GM12878 (cell line): ENCODE measurements around the gene ARHGEF18. TPM values are rescaled to one million over a fixed set of nuclear protein-coding genes. Genes with fewer than 3 reads are reported as not detected.

ENCODE experiments used
- ATAC-seq: fragments of 200-7000 bp; cut with Tn5 transposase; 3 replicates; pipeline ENCODE4 v1.9.1; 2020; ENCODE audit warnings: mild to moderate bottlenecking, moderate library complexity
- BruUV-seq: library from RNA; stranded (reverse); fragments of 400-500 nt; replicated peaks from 2 replicates; lab custom pipeline; 2021; lab: Mats Ljungman, UMichigan
- CTCF ChIA-PET: fragments of 300-600 bp; sonication (Branson Sonifier 250); formaldehyde crosslinking; extraction: SDS; loops from one replicate; lab custom pipeline; 2021; ENCODE audit warnings: inconsistent platforms; lab: Yijun Ruan, JAX
- POLR2A ChIA-PET: fragments of 350-600 bp; formaldehyde crosslinking; extraction: SDS; loops from one replicate; lab custom pipeline; 2021; ENCODE audit warnings: inconsistent platforms; lab: Charles Lee
- RAD21 ChIA-PET: fragments of 300-600 bp; sonication (Branson Sonifier 250); formaldehyde crosslinking; loops from one replicate; lab custom pipeline; 2023; ENCODE audit warnings: antibody characterized with exemption; ENCODE audit not compliant: unreplicated experiment; lab: Charles Lee
- SMC1A ChIA-PET: fragments of 300-600 bp; sonication (Branson Sonifier 250); formaldehyde crosslinking; loops from one replicate; lab custom pipeline; 2023; ENCODE audit not compliant: unreplicated experiment, uncharacterized antibody; lab: Charles Lee
- DNase-seq: peaks from one replicate; pipeline ENCODE4 v3.0.0-alpha.2; 2011; ENCODE audit warnings: low read depth, low spot score
- FAIRE-seq: peaks from 3 replicates; lab custom pipeline; 2011; peaks lifted over from hg19 to GRCh38; lab: Jason Lieb, UNC
- H2AFZ ChIP-seq: 2 replicates; pipeline ENCODE4 v1.6.0; 2011; ENCODE audit warnings: low read depth, low read length, control low read depth; ENCODE audit not compliant: control insufficient read depth
- H3K27ac ChIP-seq: 2 replicates; pipeline ENCODE4 v1.5.1; 2011; ENCODE audit warnings: control low read depth; ENCODE audit not compliant: control insufficient read depth, insufficient read depth
- H3K27me3 ChIP-seq, 2 experiments: replicated peaks in 1 of 2; 2 replicates each; pipeline versions ENCODE4 v1.6.0 to v1.6.1; 2011; ENCODE audit warnings: low read length in 1 of 2; ENCODE audit not compliant: control insufficient read depth in 2 of 2, insufficient read depth in 2 of 2
- H3K36me3 ChIP-seq, 2 experiments: 2 replicates each; pipeline ENCODE4 v1.5.1; 2011; ENCODE audit warnings: low read length in 1 of 2; ENCODE audit not compliant: control insufficient read depth in 2 of 2, insufficient read depth in 2 of 2
- H3K4me1 ChIP-seq: 2 replicates; pipeline ENCODE4 v1.6.1; 2011; ENCODE audit warnings: mild to moderate bottlenecking, low read length, moderate library complexity, mixed read lengths; ENCODE audit not compliant: control insufficient read depth, insufficient read depth
- H3K4me2 ChIP-seq: 2 replicates; pipeline ENCODE4 v1.6.0; 2011; ENCODE audit warnings: control low read depth; ENCODE audit not compliant: control insufficient read depth, insufficient read depth
- H3K4me3 ChIP-seq: fragments of 200-600 bp; sonication (generic); 2 replicates; pipeline ENCODE4 v1.5.1; 2016
- H3K79me2 ChIP-seq: 2 replicates; pipeline ENCODE4 v1.6.0; 2011; ENCODE audit warnings: low read length; ENCODE audit not compliant: control insufficient read depth, insufficient read depth
- H3K9ac ChIP-seq: 2 replicates; pipeline ENCODE4 v1.8.0; 2011; ENCODE audit warnings: low read length, control low read depth, mixed read lengths; ENCODE audit not compliant: control insufficient read depth, insufficient read depth
- H3K9me3 ChIP-seq: replicated peaks from 3 replicates; pipeline ENCODE4 v1.5.1; 2011; ENCODE audit warnings: mild to moderate bottlenecking, low read length; ENCODE audit not compliant: control insufficient read depth, insufficient read depth
- H4K20me1 ChIP-seq: 2 replicates; pipeline ENCODE4 v1.6.0; 2011; ENCODE audit not compliant: control insufficient read depth, insufficient read depth
- ATF3 ChIP-seq: IDR thresholded peaks from 2 replicates; pipeline ENCODE4 v1.6.1; 2011; ENCODE audit warnings: low read depth, mild to moderate bottlenecking, low read length, moderate library complexity, borderline replicate concordance; ENCODE audit errors: extremely low read depth
- CBX5 ChIP-seq: sonication (generic); IDR thresholded peaks from 2 replicates; pipeline ENCODE4 v1.6.1; 2016; ENCODE audit warnings: low read depth, moderate library complexity, mild to moderate bottlenecking, inconsistent platforms
- CHD4 ChIP-seq: fragments of 200-600 bp; sonication (generic); IDR thresholded peaks from 2 replicates; pipeline ENCODE4 v1.6.1; 2016; ENCODE audit warnings: mild to moderate bottlenecking
- EGR1 ChIP-seq, 2 experiments: IDR thresholded peaks; 1 replicate in 1 of 2; 2 replicates in 1 of 2; pipeline ENCODE4 v1.6.1; 2011 to 2012; ENCODE audit warnings: low read depth in 2 of 2, low read length in 2 of 2, borderline replicate concordance in 1 of 2, mild to moderate bottlenecking in 1 of 2, moderate library complexity in 1 of 2
- HDAC6 ChIP-seq: fragments of 200-600 bp; sonication (generic); IDR thresholded peaks from one replicate; pipeline ENCODE4 v1.8.0; 2017; ENCODE audit warnings: antibody characterized with exemption; ENCODE audit not compliant: unreplicated experiment
- HDGF ChIP-seq: fragments of 450-650 bp; IDR thresholded peaks from 2 replicates; pipeline ENCODE4 v1.6.1; 2016; ENCODE audit warnings: antibody characterized with exemption
- JUND ChIP-seq: IDR thresholded peaks from 2 replicates; pipeline ENCODE4 v1.6.1; 2012; ENCODE audit warnings: low read depth, mild to moderate bottlenecking, low read length, improper control_type of control experiment, moderate library complexity
- KAT2A ChIP-seq: conservative IDR thresholded peaks from 2 replicates; pipeline ENCODE4 v1.6.1; 2011; ENCODE audit warnings: low read depth, low read length; ENCODE audit not compliant: control insufficient read depth
- MEF2B ChIP-seq: fragments of 450-650 bp; IDR thresholded peaks from 2 replicates; pipeline ENCODE4 v1.6.1; 2018; ENCODE audit warnings: mild to moderate bottlenecking, moderate library complexity; ENCODE audit not compliant: partially characterized antibody, poor library complexity, severe bottlenecking
- NFYB ChIP-seq: IDR thresholded peaks from 2 replicates; pipeline ENCODE4 v1.6.1; 2011; ENCODE audit warnings: low read depth, mild to moderate bottlenecking, low read length, improper control_type of control experiment, moderate library complexity; ENCODE audit not compliant: insufficient read depth
- SREBF1 ChIP-seq: IDR thresholded peaks from 2 replicates; pipeline ENCODE4 v1.6.1; 2012; ENCODE audit warnings: mild to moderate bottlenecking, low read length
- SUZ12 ChIP-seq: fragments of 200-600 bp; sonication (generic); IDR thresholded peaks from one replicate; pipeline ENCODE4 v1.6.1; 2018; ENCODE audit warnings: antibody characterized with exemption, mild to moderate bottlenecking; ENCODE audit not compliant: unreplicated experiment
- ZSCAN29 ChIP-seq: fragments of 450-650 bp; IDR thresholded peaks from 2 replicates; pipeline ENCODE4 v1.6.1; 2017; ENCODE audit warnings: mild to moderate bottlenecking, moderate library complexity
- WGBS: methylation state at CpG from one replicate; pipeline ENCODE4 v1.1.6; 2016; ENCODE audit warnings: low lambda C conversion rate; ENCODE audit not compliant: insufficient replicate concordance, insufficient coverage; ENCODE audit errors: missing lambda C conversion rate; 5-methylcytosine and 5-hydroxymethylcytosine counted together
- in situ Hi-C: fragments of 300-500 bp; cut with MboI; formaldehyde crosslinking; loops from 9 replicates; pipeline ENCODE4 v1.14.3; 2018; ENCODE audit warnings: mixed read lengths
- intact Hi-C: fragments of 100-400 bp; cut with micrococcal nuclease; formaldehyde crosslinking; loops from one replicate; pipeline ENCODE4 v1.14.2; 2022; ENCODE audit not compliant: unreplicated experiment
- polyA plus RNA-seq, 11 experiments: library from polyadenylated mRNA; depleted of rRNA in 4 of 11; unstranded in 6 of 11; stranded (reverse) in 5 of 11; fragments of >200 nt; fragmentation: Nextera tagmentation in 4 of 11; fragmentation: Illumina TruSeq in 1 of 11; extraction: Ambion mirVana in 4 of 11; extraction: Trizol in 1 of 11; gene quantifications; 1 replicate in 1 of 11; 2 replicates in 10 of 11; pipeline versions ENCODE4 v1.2.1 to v1.2.3, GENCODE V29; 2011 to 2016; ENCODE audit warnings: inconsistent platforms in 2 of 11, missing spikeins in 2 of 11, low read depth in 1 of 11
- total RNA-seq, 4 experiments: library from RNA; depleted of rRNA in 3 of 4; stranded (reverse); fragments of >200 nt in 3 of 4; fragmentation: Illumina TruSeq in 1 of 4; extraction: Trizol in 1 of 4; gene quantifications; 2 replicates each; pipeline versions ENCODE4 v1.2.1 to v1.2.3, GENCODE V29; 2013 to 2021
- TF ChIP-seq, protein P1 (sequence below): IDR thresholded peaks from 2 replicates; pipeline ENCODE4 v1.6.1; 2011; ENCODE audit warnings: borderline replicate concordance, low read depth, mild to moderate bottlenecking, moderate library complexity, low read length; ENCODE audit not compliant: insufficient read depth, poor library complexity, severe bottlenecking
- TF ChIP-seq, protein P2 (sequence below): IDR thresholded peaks from 2 replicates; pipeline ENCODE4 v1.6.1; 2012; ENCODE audit warnings: low read depth, low read length, improper control_type of control experiment

Gene ARHGEF18
- total and polyA plus RNA-seq, 10 of the 15 experiments (the other 5 are each of a cell fraction or from before 2014, with no cell fraction given), result 0.31 to 32.3 (median 13.4) TPM

GRCh38 chr19:7377196-7377595 lies 28.5 kb downstream of the ARHGEF18 start:
- no peaks in the 10 kb centered on the region; a peak in 3 of 4 replicates for H3K36me3 ChIP-seq
- ChIA-PET POLR2A (no interaction called here), RAD21 (interaction anchor here (1.8 kb wide), 1 partner anchor 10 kb away, joined by 8 read pairs; no protein-coding TSS in a partner anchor), SMC1A (no interaction called here), CTCF (interaction anchor here (1.6 to 3.2 kb wide), 2 partner anchors 11 to 275 kb away, joined by 5 to 17 read pairs; no protein-coding TSS in a partner anchor)
- H3K27me3 ChIP-seq, result no peaks in the 10 kb centered on the region
- FAIRE-seq (no peak), ATAC-seq (no peak), DNase-seq (no peak)
- no peak overlapping the region for H3K27ac ChIP-seq
- H3K9ac ChIP-seq, result no peak overlapping the region
- no peak overlapping the region for H3K4me3 ChIP-seq
- no TSS peak for BruUV-seq
- H3K4me2 ChIP-seq, result no peak overlapping the region
- no peak overlapping the region for H2AFZ ChIP-seq
- intact Hi-C loops (no loop called here), in situ Hi-C loops (no loop called here)
- H3K4me1 ChIP-seq, result no peaks in the 10 kb centered on the region
- no peaks in the 10 kb centered on the region for H3K79me2 ChIP-seq
- H4K20me1 ChIP-seq, result no peaks in the 10 kb centered on the region
- no peaks in the 10 kb centered on the region for H3K9me3 ChIP-seq
- TF ChIP-seq ATF3 (no peak), NFYB (no peak), JUND (no peak), ZSCAN29 (no peak)
- WGBS, result 95% methylated on average over 7 of the region's 7 CpGs

DNA sequence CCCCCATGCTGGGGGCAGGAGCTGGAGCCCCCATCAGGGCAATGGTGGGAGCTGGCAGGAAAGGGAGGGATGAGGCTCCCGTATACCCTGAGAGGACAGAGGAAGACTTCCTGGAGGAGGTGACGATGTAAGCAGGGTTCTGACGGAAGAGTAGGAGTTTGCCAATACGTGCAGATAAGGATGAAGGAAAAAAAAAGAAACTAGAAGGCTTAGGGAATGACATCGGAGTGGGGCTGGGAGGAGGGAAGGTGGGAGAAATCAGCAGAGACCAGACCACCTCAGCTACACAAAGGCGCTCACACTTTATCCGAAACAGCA lies 32.3 kb downstream of the ARHGEF18 start:
- intact Hi-C loops, result loop anchor here (2.0 to 10.0 kb wide), 3 partner anchors 26 to 414 kb away; partner anchors contain the start of gene MCEMP1
- H3K79me2 ChIP-seq, result no peaks in the 10 kb centered on the region
- TF ChIP-seq, protein P1, sequence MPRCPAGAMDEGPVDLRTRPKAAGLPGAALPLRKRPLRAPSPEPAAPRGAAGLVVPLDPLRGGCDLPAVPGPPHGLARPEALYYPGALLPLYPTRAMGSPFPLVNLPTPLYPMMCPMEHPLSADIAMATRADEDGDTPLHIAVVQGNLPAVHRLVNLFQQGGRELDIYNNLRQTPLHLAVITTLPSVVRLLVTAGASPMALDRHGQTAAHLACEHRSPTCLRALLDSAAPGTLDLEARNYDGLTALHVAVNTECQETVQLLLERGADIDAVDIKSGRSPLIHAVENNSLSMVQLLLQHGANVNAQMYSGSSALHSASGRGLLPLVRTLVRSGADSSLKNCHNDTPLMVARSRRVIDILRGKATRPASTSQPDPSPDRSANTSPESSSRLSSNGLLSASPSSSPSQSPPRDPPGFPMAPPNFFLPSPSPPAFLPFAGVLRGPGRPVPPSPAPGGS, result no peak
- TF ChIP-seq SREBF1 (no peak), HDGF (no peak), MEF2B (no peak), CBX5 (no peak), HDAC6 (no peak), SUZ12 (no peak), KAT2A (no peak), CHD4 (no peak), EGR1 (IDR thresholded peaks at IDR 0.05; ENCODE audit: borderline replicate concordance in 1 of 2, low read depth in 2 of 2, low read length in 2 of 2) (no peak)
- TF ChIP-seq, protein P2, sequence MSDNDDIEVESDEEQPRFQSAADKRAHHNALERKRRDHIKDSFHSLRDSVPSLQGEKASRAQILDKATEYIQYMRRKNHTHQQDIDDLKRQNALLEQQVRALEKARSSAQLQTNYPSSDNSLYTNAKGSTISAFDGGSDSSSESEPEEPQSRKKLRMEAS, result no peak

More for the DNA sequence above, 32.3 kb downstream of the ARHGEF18 start:
- Histone ChIP-seq H3K9ac (no peak overlapping the region), H3K27ac (no peak overlapping the region), H3K4me3 (no peak overlapping the region), H3K27me3 (no peaks in the 10 kb centered on the region), H3K4me1 (0 out of 2 replicates have a peak, but pooled peaks cover under 1% of the 10 kb centered on the region), H2AFZ (no peak overlapping the region), H4K20me1 (no peaks in the 10 kb centered on the region), H3K36me3 (no peaks in the 10 kb centered on the region; a peak in 3 of 4 replicates), H3K9me3 (no peaks in the 10 kb centered on the region), H3K4me2 (no peak overlapping the region)
- SMC1A ChIA-PET, result interaction anchor here (1.0 to 2.5 kb wide), 3 partner anchors 14 to 40 kb away, joined by 4 to 14 read pairs (median 11); no protein-coding TSS in a partner anchor
- CTCF ChIA-PET, result interaction anchor here (0.6 to 6.6 kb wide), 13 partner anchors 12 to 278 kb away, joined by 3 to 63 read pairs (median 9); partner anchors contain the start of gene ARHGEF18
- FAIRE-seq (no peak), DNase-seq (no peak), ATAC-seq (no peak)
- BruUV-seq, result no TSS peak
- WGBS, result 70% methylated on average over 7 of the region's 7 CpGs
- RAD21 ChIA-PET, result interaction anchor here (0.6 to 2.4 kb wide), 9 partner anchors 12 to 312 kb away, joined by 3 to 20 read pairs (median 4); partner anchors contain the start of gene ZNF557
- POLR2A ChIA-PET, result interaction anchor here (1.9 kb wide), 1 partner anchor 16 kb away, joined by 8 read pairs; no protein-coding TSS in a partner anchor
- in situ Hi-C loops, result no loop called here
